ENCODE data around the gene BMPR1A. TPM values are rescaled to one million over a fixed set of nuclear protein-coding genes. Genes with fewer than 3 reads are reported as not detected.

BMPR1A gene
- total and polyA plus RNA-seq, 2 of the 4 experiments (the other 2 are of a cell fraction): 15.9 to 93.7 TPM

DNA sequence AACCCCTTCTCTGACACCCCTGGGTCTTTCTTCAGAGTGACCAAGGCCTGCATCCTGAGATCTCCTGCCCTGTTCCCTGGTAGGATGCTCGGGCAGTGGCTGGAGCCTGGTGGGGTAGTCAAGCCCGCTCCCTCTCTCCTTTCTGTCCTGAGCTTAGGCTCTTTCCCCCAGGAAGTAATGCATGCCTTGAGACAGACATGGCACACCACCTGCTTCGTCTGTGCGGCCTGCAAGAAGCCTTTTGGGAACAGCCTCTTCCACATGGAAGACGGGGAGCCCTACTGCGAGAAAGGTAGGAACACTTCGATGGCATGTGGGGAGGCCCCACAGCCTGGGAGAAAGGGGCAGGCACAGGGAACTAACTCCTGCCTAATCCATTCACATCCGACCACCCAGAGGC lies 37.9 kb upstream of the BMPR1A start:
- no peaks in the 10 kb centered on the region for H3K9me3 ChIP-seq (ENCODE audit: control insufficient read depth, insufficient read depth, low read length)
- CTCF ChIA-PET: no interaction called here
- no peak overlapping the region for H2BK120ac ChIP-seq (ENCODE audit: low read depth, low read length)
- no peak overlapping the region for H3K4me2 ChIP-seq (ENCODE audit: low read depth, low read length)
- H2AFZ ChIP-seq (replicated peaks; ENCODE audit: low read length, poor library complexity): no peak overlapping the region
- no TSS peak for BruUV-seq (replicated peaks)
- H3K56ac ChIP-seq (ENCODE audit: extremely low read depth, insufficient read depth, low read length): no peak overlapping the region
- H3K36me3 ChIP-seq (ENCODE audit: control insufficient read depth, insufficient read depth, low read length): no peaks in the 10 kb centered on the region
- no peak overlapping the region for H3K4ac ChIP-seq (ENCODE audit: low read depth, low read length)
- no peak overlapping the region for H3K4me3 ChIP-seq (ENCODE audit: insufficient read depth, low read depth, low read length)
- no peak overlapping the region for H2BK20ac ChIP-seq (ENCODE audit: low read depth, low read length)
- no peaks in the 10 kb centered on the region for H3K4me1 ChIP-seq (ENCODE audit: control insufficient read depth, insufficient read depth, low read length)
- TF ChIP-seq, protein P1, sequence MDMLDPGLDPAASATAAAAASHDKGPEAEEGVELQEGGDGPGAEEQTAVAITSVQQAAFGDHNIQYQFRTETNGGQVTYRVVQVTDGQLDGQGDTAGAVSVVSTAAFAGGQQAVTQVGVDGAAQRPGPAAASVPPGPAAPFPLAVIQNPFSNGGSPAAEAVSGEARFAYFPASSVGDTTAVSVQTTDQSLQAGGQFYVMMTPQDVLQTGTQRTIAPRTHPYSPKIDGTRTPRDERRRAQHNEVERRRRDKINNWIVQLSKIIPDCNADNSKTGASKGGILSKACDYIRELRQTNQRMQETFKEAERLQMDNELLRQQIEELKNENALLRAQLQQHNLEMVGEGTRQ (IDR thresholded peaks at IDR 0.05; ENCODE audit: low read depth, low read length): no peak
- TF ChIP-seq SMC3 (IDR thresholded peaks at IDR 0.05; ENCODE audit: low read depth, low read length) (no peak), CHD1 (IDR thresholded peaks at IDR 0.05; ENCODE audit: low read depth, low read length) (no peak), CEBPB (IDR thresholded peaks at IDR 0.05; ENCODE audit: low read depth, low read length) (no peak), RCOR1 (IDR thresholded peaks at IDR 0.05; ENCODE audit: insufficient replicate concordance, low read length) (no peak), RFX5 (IDR thresholded peaks at IDR 0.05; ENCODE audit: low read depth, low read length) (no peak), NFE2L2 (IDR thresholded peaks at IDR 0.05; ENCODE audit: low read depth, low read length) (no peak), MXI1 (IDR thresholded peaks at IDR 0.05; ENCODE audit: borderline replicate concordance, low read depth, low read length) (no peak), FOS (IDR thresholded peaks at IDR 0.05; ENCODE audit: low read depth, low read length) (no peak)
- TF ChIP-seq, protein P2, sequence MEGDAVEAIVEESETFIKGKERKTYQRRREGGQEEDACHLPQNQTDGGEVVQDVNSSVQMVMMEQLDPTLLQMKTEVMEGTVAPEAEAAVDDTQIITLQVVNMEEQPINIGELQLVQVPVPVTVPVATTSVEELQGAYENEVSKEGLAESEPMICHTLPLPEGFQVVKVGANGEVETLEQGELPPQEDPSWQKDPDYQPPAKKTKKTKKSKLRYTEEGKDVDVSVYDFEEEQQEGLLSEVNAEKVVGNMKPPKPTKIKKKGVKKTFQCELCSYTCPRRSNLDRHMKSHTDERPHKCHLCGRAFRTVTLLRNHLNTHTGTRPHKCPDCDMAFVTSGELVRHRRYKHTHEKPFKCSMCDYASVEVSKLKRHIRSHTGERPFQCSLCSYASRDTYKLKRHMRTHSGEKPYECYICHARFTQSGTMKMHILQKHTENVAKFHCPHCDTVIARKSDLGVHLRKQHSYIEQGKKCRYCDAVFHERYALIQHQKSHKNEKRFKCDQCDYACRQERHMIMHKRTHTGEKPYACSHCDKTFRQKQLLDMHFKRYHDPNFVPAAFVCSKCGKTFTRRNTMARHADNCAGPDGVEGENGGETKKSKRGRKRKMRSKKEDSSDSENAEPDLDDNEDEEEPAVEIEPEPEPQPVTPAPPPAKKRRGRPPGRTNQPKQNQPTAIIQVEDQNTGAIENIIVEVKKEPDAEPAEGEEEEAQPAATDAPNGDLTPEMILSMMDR (conservative IDR thresholded peaks at IDR 0.05; ENCODE audit: low read depth, low read length): no peak
- POLR2A ChIA-PET (ENCODE audit: unreplicated experiment): no interaction called here
- H3K9ac ChIP-seq (ENCODE audit: low read depth, low read length): no peak overlapping the region
- dilution Hi-C loops (cut with HindIII; ENCODE audit: low sequenced_read_pairs, unreplicated experiment): no loop called here
- H3K27me3 ChIP-seq (ENCODE audit: control insufficient read depth, insufficient read depth, low read length): peaks cover 4% of the 10 kb centered on the region; the same call in 1 of the 2 replicates
- no peak overlapping the region for H2BK5ac ChIP-seq (ENCODE audit: low read depth, low read length, poor library complexity, severe bottlenecking)
- no peak overlapping the region for H3K23ac ChIP-seq (ENCODE audit: low read depth, low read length)
- intact Hi-C loops (cut with micrococcal nuclease): no loop called here
- in situ Hi-C loops (cut with MboI; ENCODE audit: low sequenced_read_pairs): no loop called here
- H2AK5ac ChIP-seq (ENCODE audit: low read depth, low read length): no peak overlapping the region
- no peak overlapping the region for H4K8ac ChIP-seq (ENCODE audit: low read depth in 2 of 2, low read length in 2 of 2)
- no peak overlapping the region for H2BK15ac ChIP-seq (ENCODE audit: low read depth, low read length)
- ATAC-seq (ENCODE audit: low read depth) (no peak), DNase-seq (no peak)
- WGBS, 2 experiments (ENCODE audit: extremely low coverage in 2 of 2, insufficient read length in 1 of 2): 100% methylated on average over 1 of the region's 8 CpGs; no CpG with 5 or more reads in 1 of the 2 experiments
- H4K91ac ChIP-seq (ENCODE audit: insufficient read depth, low read depth, low read length): no peak overlapping the region
- H3K9me1 ChIP-seq (ENCODE audit: insufficient read depth, low read length): no peaks in the 10 kb centered on the region
- H4K20me1 ChIP-seq (ENCODE audit: insufficient read depth, low read length): no peaks in the 10 kb centered on the region
- H4K5ac ChIP-seq (ENCODE audit: low read depth, low read length): no peak overlapping the region
- no peaks in the 10 kb centered on the region for H3K79me1 ChIP-seq (ENCODE audit: low read depth in 1 of 2, low read length in 2 of 2)
- no peak overlapping the region for H3K18ac ChIP-seq (ENCODE audit: low read depth, low read length)
- H2AK9ac ChIP-seq (replicated peaks; ENCODE audit: low read depth, low read length, poor library complexity): peak overlapping the region; percentile 62
- no peak overlapping the region for H3K27ac ChIP-seq (ENCODE audit: insufficient read depth, low read length)
- no peak overlapping the region for H3K14ac ChIP-seq (replicated peaks; ENCODE audit: low read depth, low read length)
